CD8-positive, alpha-beta memory T cell (primary cell): ENCODE measurements around the gene BRME1. TPM values are rescaled to one million over a fixed set of nuclear protein-coding genes. Genes with fewer than 3 reads are reported as not detected.

Source experiments
- CTCF ChIA-PET: fragments of 350-600 bp; sonication (Branson Sonifier 250); formaldehyde crosslinking; loops from one replicate; lab custom pipeline; 2021; ENCODE audit warnings: antibody characterized with exemption; lab: Charles Lee
- POLR2A ChIA-PET: fragments of 350-600 bp; sonication (Branson Sonifier 250); formaldehyde crosslinking; loops from one replicate; lab custom pipeline; 2021; ENCODE audit warnings: antibody characterized with exemption; lab: Charles Lee
- DNase-seq, 5 donors: peaks; one replicate each; pipeline versions ENCODE4 v3.0.0 to v3.0.0-alpha.2; 2020 to 2022; ENCODE audit warnings: mixed read lengths in 1 of 5
- H3K27ac ChIP-seq: one replicate; pipeline ENCODE4 v1.7.0; 2013; ENCODE audit warnings: low read depth, mild to moderate bottlenecking, low read length, moderate library complexity
- H3K27me3 ChIP-seq: 2 replicates; pipeline ENCODE4 v1.7.0; 2013; ENCODE audit warnings: low read length, mild to moderate bottlenecking; ENCODE audit not compliant: insufficient read depth, poor library complexity, severe bottlenecking
- H3K36me3 ChIP-seq: 2 replicates; pipeline ENCODE4 v1.7.0; 2013; ENCODE audit warnings: mild to moderate bottlenecking, low read length, moderate library complexity; ENCODE audit not compliant: insufficient read depth
- H3K4me1 ChIP-seq: 2 replicates; pipeline ENCODE4 v1.7.0; 2013; ENCODE audit warnings: mild to moderate bottlenecking, low read length, moderate library complexity; ENCODE audit not compliant: insufficient read depth
- H3K4me3 ChIP-seq: 2 replicates; pipeline ENCODE4 v1.7.0; 2013; ENCODE audit warnings: mild to moderate bottlenecking, low read length
- H3K9me3 ChIP-seq: 2 replicates; pipeline ENCODE4 v1.7.0; 2013; ENCODE audit warnings: mild to moderate bottlenecking, low read length
- H3K27ac Mint-ChIP-seq, 8 donors: one replicate each; pipeline ENCODE4 v1.8.0; 2020 to 2021; ENCODE audit warnings: mixed read lengths in 8 of 8, mild to moderate bottlenecking in 6 of 8, inconsistent platforms in 3 of 8, moderate library complexity in 3 of 8
- H3K27me3 Mint-ChIP-seq, 2 donors: one replicate each; pipeline ENCODE4 v1.8.0; 2020 to 2021; ENCODE audit warnings: mixed read lengths in 2 of 2, mild to moderate bottlenecking in 1 of 2, moderate library complexity in 1 of 2
- H3K36me3 Mint-ChIP-seq, 3 donors: one replicate each; pipeline ENCODE4 v1.8.0; 2020 to 2021; ENCODE audit warnings: mixed read lengths in 3 of 3, inconsistent platforms in 1 of 3, mild to moderate bottlenecking in 1 of 3
- H3K4me1 Mint-ChIP-seq, 3 donors: one replicate each; pipeline ENCODE4 v1.8.0; 2020 to 2021; ENCODE audit warnings: mixed read lengths in 3 of 3, inconsistent platforms in 1 of 3, mild to moderate bottlenecking in 1 of 3
- H3K4me3 Mint-ChIP-seq, 7 donors: one replicate each; pipeline ENCODE4 v1.8.0; 2020 to 2021; ENCODE audit warnings: mixed read lengths in 7 of 7, mild to moderate bottlenecking in 6 of 7, moderate library complexity in 4 of 7, inconsistent platforms in 2 of 7
- H3K9me3 Mint-ChIP-seq, 5 donors: one replicate each; pipeline ENCODE4 v1.8.0; 2020 to 2022; ENCODE audit warnings: mixed read lengths in 5 of 5, mild to moderate bottlenecking in 3 of 5, moderate library complexity in 2 of 5, inconsistent platforms in 1 of 5
- polyA plus RNA-seq: library from polyadenylated mRNA; unstranded; fragments of 300-500 nt; fragmentation: Illumina TruSeq; gene quantifications from one replicate; pipeline ENCODE4 v1.2.3, GENCODE V29; 2021
- total RNA-seq, 2 experiments: library from RNA; stranded (reverse); gene quantifications; one replicate each; pipeline ENCODE4 v1.2.3, GENCODE V29; 2021

Gene BRME1
- total and polyA plus RNA-seq, 3 experiments from 2014 or later = 3.5 to 8.2 (median 6.8) TPM

GRCh38 chr19:13946414-13946813 is 40.5 kb upstream of the BRME1 start:
- POLR2A ChIA-PET = interaction anchor here (0.6 kb wide), 1 partner anchor 107 kb away, joined by 6 read pairs; no protein-coding TSS in a partner anchor
- no peak overlapping the region for H3K4me3 Mint-ChIP-seq

GRCh38 chr19:13942023-13942684 is 36.2 kb upstream of the BRME1 start:
- no peaks in the 10 kb centered on the region for H3K36me3 ChIP-seq
- Mint-ChIP-seq H3K4me1 (no peaks in the 10 kb centered on the region), H3K27ac (peak overlapping the region in 1 of 8 donors; percentile 12), H3K36me3 (peaks cover 0 to 3% (median 0%) of the 10 kb centered on the region in 3 donors), H3K27me3 (peaks cover 2 to 4% of the 10 kb centered on the region in 2 donors), H3K9me3 (peaks cover 0 to 2% (median 0%) of the 10 kb centered on the region in 5 donors), H3K4me3 (no peak overlapping the region)
- ChIA-PET CTCF (no interaction called here), POLR2A (no interaction called here)
- no peaks in the 10 kb centered on the region for H3K9me3 ChIP-seq
- no peak for DNase-seq
- H3K27ac ChIP-seq = no peak overlapping the region
- no peak overlapping the region for H3K4me3 ChIP-seq
- no peaks in the 10 kb centered on the region for H3K27me3 ChIP-seq
- H3K4me1 ChIP-seq = no peaks in the 10 kb centered on the region

More at GRCh38 chr19:13946414-13946813, 40.5 kb upstream of the BRME1 start:
- H3K4me1 ChIP-seq = no peaks in the 10 kb centered on the region
- Mint-ChIP-seq H3K27ac (peak overlapping the region in 1 of 8 donors; percentile 57), H3K9me3 (no peaks in the 10 kb centered on the region), H3K4me1 (no peaks in the 10 kb centered on the region), H3K36me3 (peaks cover 0 to 3% (median 0%) of the 10 kb centered on the region in 3 donors), H3K27me3 (no peaks in the 10 kb centered on the region)
- CTCF ChIA-PET = no interaction called here
- no peak overlapping the region for H3K4me3 ChIP-seq
- DNase-seq = no peak
- H3K36me3 ChIP-seq = no peaks in the 10 kb centered on the region
- no peaks in the 10 kb centered on the region for H3K27me3 ChIP-seq
- H3K9me3 ChIP-seq = no peaks in the 10 kb centered on the region
- H3K27ac ChIP-seq = no peak overlapping the region

- Histone ChIP-seq H3K9me3 (no peaks in the 10 kb centered on the region), H3K27ac (no peak within 1 kb of the TSS), H3K36me3 (no peaks in the 10 kb centered on the region), H3K4me1 (no peaks in the 10 kb centered on the region), H3K27me3 (no peaks in the 10 kb centered on the region), H3K4me3 (no peak within 1 kb of the TSS)
- CTCF ChIA-PET = interaction anchor here (0.8 kb wide), 1 partner anchor 20 kb away, joined by 3 read pairs; no protein-coding TSS in a partner anchor
- Mint-ChIP-seq H3K27ac (peak within 1 kb of the TSS in 1 of 8 donors; percentile 72), H3K36me3 (no peaks in the 10 kb centered on the region), H3K4me1 (peaks cover 0 to 4% (median 2%) of the 10 kb centered on the region in 3 donors), H3K27me3 (peaks cover 2 to 17% of the 10 kb centered on the region in 2 donors), H3K9me3 (peaks cover 0 to 2% (median 0%) of the 10 kb centered on the region in 5 donors), H3K4me3 (no peak within 1 kb of the TSS)
- POLR2A ChIA-PET = no interaction called here
- no peak for DNase-seq
Observed at GRCh38 chr19:13938301-13939064, 32.6 kb upstream of the BRME1 start, which contains the start of gene PODNL1. TSS of gene PODNL1 (minus strand) at chr19:13938417. CDS start at chr19:13938181, 236 bp downstream.

- Histone ChIP-seq H3K9me3 (no peaks in the 10 kb centered on the region), H3K36me3 (no peaks in the 10 kb centered on the region), H3K27me3 (no peaks in the 10 kb centered on the region), H3K4me1 (no peaks in the 10 kb centered on the region), H3K4me3 (no peak overlapping the region), H3K27ac (no peak overlapping the region)
- Mint-ChIP-seq H3K27ac (peak overlapping the region in 1 of 8 donors; percentile 72), H3K4me3 (no peak overlapping the region), H3K27me3 (peaks cover 2 to 20% of the 10 kb centered on the region in 2 donors), H3K9me3 (peaks cover 0 to 2% (median 0%) of the 10 kb centered on the region in 5 donors), H3K4me1 (peaks cover 0 to 4% (median 2%) of the 10 kb centered on the region in 3 donors), H3K36me3 (no peaks in the 10 kb centered on the region)
- CTCF ChIA-PET = no interaction called here
- POLR2A ChIA-PET = no interaction called here
- no peak for DNase-seq
Observed at GRCh38 chr19:13937479-13938300, 31.8 kb upstream of the BRME1 start.

- Mint-ChIP-seq H3K4me1 (peaks cover 0 to 4% (median 2%) of the 10 kb centered on the region in 3 donors), H3K27ac (no peak overlapping the region), H3K36me3 (no peaks in the 10 kb centered on the region), H3K4me3 (no peak overlapping the region), H3K27me3 (peaks cover 2 to 20% of the 10 kb centered on the region in 2 donors), H3K9me3 (peaks cover 0 to 2% (median 0%) of the 10 kb centered on the region in 5 donors)
- POLR2A ChIA-PET = interaction anchor here (0.6 kb wide), 1 partner anchor 510 kb away, joined by 3 read pairs; no protein-coding TSS in a partner anchor
- H3K27ac ChIP-seq = no peak overlapping the region
- H3K9me3 ChIP-seq = no peaks in the 10 kb centered on the region
- DNase-seq = no peak
- H3K27me3 ChIP-seq = no peaks in the 10 kb centered on the region
- CTCF ChIA-PET = no interaction called here
- H3K4me1 ChIP-seq = no peaks in the 10 kb centered on the region
- no peaks in the 10 kb centered on the region for H3K36me3 ChIP-seq
- H3K4me3 ChIP-seq = no peak overlapping the region
Observed at GRCh38 chr19:13935765-13936510, 30.0 kb upstream of the BRME1 start.

GRCh38 chr19:13934785-13935109 is 28.8 kb upstream of the BRME1 start:
- no peaks in the 10 kb centered on the region for H3K9me3 ChIP-seq

GRCh38 chr19:13932911-13933393 is 27.0 kb upstream of the BRME1 start:
- CTCF ChIA-PET = interaction anchor here (0.8 to 1.9 kb wide), 5 partner anchors 67 to 140 kb away, joined by 3 to 8 read pairs (median 4); partner anchors contain the start of gene MISP3
- Histone ChIP-seq H3K36me3 (no peaks in the 10 kb centered on the region), H3K27ac (no peak overlapping the region), H3K4me3 (no peak overlapping the region), H3K27me3 (no peaks in the 10 kb centered on the region), H3K4me1 (no peaks in the 10 kb centered on the region), H3K9me3 (no peaks in the 10 kb centered on the region)
- no peak for DNase-seq
- Mint-ChIP-seq H3K4me1 (peaks cover 0 to 4% (median 2%) of the 10 kb centered on the region in 3 donors), H3K36me3 (peaks cover 2 to 8% (median 4%) of the 10 kb centered on the region in 3 donors), H3K4me3 (no peak overlapping the region), H3K27me3 (peaks cover 2 to 20% of the 10 kb centered on the region in 2 donors), H3K27ac (no peak overlapping the region), H3K9me3 (peaks cover 0 to 2% (median 0%) of the 10 kb centered on the region in 5 donors)
- POLR2A ChIA-PET = interaction anchor here (0.8 kb wide), 1 partner anchor 203 kb away, joined by 6 read pairs; no protein-coding TSS in a partner anchor

More at GRCh38 chr19:13934785-13935109, 28.8 kb upstream of the BRME1 start:
- H3K27ac Mint-ChIP-seq = peak overlapping the region in 1 of 8 donors; percentile 36
- Histone ChIP-seq H3K27me3 (no peaks in the 10 kb centered on the region), H3K36me3 (no peaks in the 10 kb centered on the region), H3K27ac (no peak overlapping the region), H3K4me1 (no peaks in the 10 kb centered on the region), H3K4me3 (no peak overlapping the region)
- peaks cover 0 to 4% (median 2%) of the 10 kb centered on the region in 3 donors for H3K4me1 Mint-ChIP-seq
- no peak overlapping the region for H3K4me3 Mint-ChIP-seq
- DNase-seq = no peak
- ChIA-PET CTCF (interaction anchor here (0.8 kb wide), 1 partner anchor 137 kb away, joined by 3 read pairs; no protein-coding TSS in a partner anchor), POLR2A (no interaction called here)
- no peaks in the 10 kb centered on the region for H3K36me3 Mint-ChIP-seq
- H3K27me3 Mint-ChIP-seq = peaks cover 2 to 20% of the 10 kb centered on the region in 2 donors
- H3K9me3 Mint-ChIP-seq = peaks cover 0 to 2% (median 0%) of the 10 kb centered on the region in 5 donors
